NCI-H1417 treated with DMSO at 0.1 percent for 48 hours (cell line): ENCODE measurements around the gene ATP11C.
"Not testable (repeated sequence)": the region's sequence is repeated elsewhere in the genome, so short reads cannot be mapped to it uniquely, and the experiment has no call there.

Experiments
- DNase-seq: peaks from one replicate; lab custom pipeline; 2025; lab: John Stamatoyannopoulos, UW

ATP11C gene

GRCh38 chrX:139856826-139857225 lies 76.0 kb downstream of the ATP11C start:
- DNase-seq = not testable (repeated sequence)

- no peak for DNase-seq
Measured at GRCh38 chrX:139851730-139852129, 81.1 kb downstream of the ATP11C start.

- DNase-seq = no peak
Measured at GRCh38 chrX:139850968-139851367, 81.9 kb downstream of the ATP11C start.

GRCh38 chrX:139844884-139845283 lies 88.0 kb downstream of the ATP11C start:
- DNase-seq = no peak

- DNase-seq = no peak
Measured at GRCh38 chrX:139844163-139844562, 88.7 kb downstream of the ATP11C start.

GRCh38 chrX:139842326-139843185 lies 90.3 kb downstream of the ATP11C start:
- no peak for DNase-seq

- not testable (repeated sequence) for DNase-seq
Measured at GRCh38 chrX:139836335-139836734, 96.5 kb downstream of the ATP11C start.

- DNase-seq = no peak
Measured at GRCh38 chrX:139834879-139835278, 98.0 kb downstream of the ATP11C start.

GRCh38 chrX:139832718-139833309 lies 100.0 kb downstream of the ATP11C start:
- no peak for DNase-seq

- DNase-seq = no peak
Measured at GRCh38 chrX:139831675-139832456, 101.0 kb downstream of the ATP11C start.

- DNase-seq = no peak
Measured at GRCh38 chrX:139831017-139831416, 101.8 kb downstream of the ATP11C start.

GRCh38 chrX:139828830-139829229 lies 104.0 kb downstream of the ATP11C start:
- DNase-seq = no peak

GRCh38 chrX:139828033-139828432 lies 104.8 kb downstream of the ATP11C start:
- DNase-seq = no peak

GRCh38 chrX:139826065-139827044 lies 106.5 kb downstream of the ATP11C start:
- DNase-seq = no peak

GRCh38 chrX:139825618-139826017 lies 107.2 kb downstream of the ATP11C start:
- no peak for DNase-seq

- DNase-seq = no peak
Measured at GRCh38 chrX:139823806-139824205, 109.0 kb downstream of the ATP11C start.

- DNase-seq = no peak
Measured at GRCh38 chrX:139820358-139820984, 112.4 kb downstream of the ATP11C start.

GRCh38 chrX:139816204-139816603 lies 116.6 kb downstream of the ATP11C start:
- DNase-seq = no peak

- no peak for DNase-seq
Measured at GRCh38 chrX:139815771-139816170, 117.1 kb downstream of the ATP11C start.

GRCh38 chrX:139811942-139812629 lies 120.8 kb downstream of the ATP11C start:
- DNase-seq = no peak
